Liver (tissue), 9 donors: ENCODE measurements around the gene ERC2. TPM values are rescaled to one million over a fixed set of nuclear protein-coding genes. Genes with fewer than 3 reads are reported as not detected.

ENCODE experiments used
- DNase-seq: peaks from one replicate; pipeline ENCODE4 v3.0.0-alpha.2; 2017; ENCODE audit warnings: low spot score
- H3K27ac ChIP-seq, 2 donors: one replicate each; pipeline ENCODE4 v1.7.0; 2013; ENCODE audit warnings: inconsistent platforms in 2 of 2, low read length in 2 of 2, control low read depth in 1 of 2, low read depth in 1 of 2, mild to moderate bottlenecking in 1 of 2
- H3K27me3 ChIP-seq, 4 donors: one replicate each; pipeline versions ENCODE4 v1.6.1 to v1.7.0; 2013; ENCODE audit warnings: low read length in 3 of 4, inconsistent platforms in 1 of 4, mild to moderate bottlenecking in 1 of 4, moderate library complexity in 1 of 4; ENCODE audit not compliant: control insufficient read depth in 4 of 4, insufficient read depth in 4 of 4
- H3K36me3 ChIP-seq, 4 donors: one replicate each; pipeline versions ENCODE4 v1.6.1 to v1.7.0; 2013; ENCODE audit warnings: low read length in 3 of 4, mild to moderate bottlenecking in 3 of 4, low read depth in 1 of 4, moderate library complexity in 1 of 4; ENCODE audit not compliant: control insufficient read depth in 4 of 4, insufficient read depth in 3 of 4
- H3K4me1 ChIP-seq, 4 donors: one replicate each; pipeline versions ENCODE4 v1.6.1 to v1.7.0; 2013; ENCODE audit warnings: low read length in 3 of 4, mild to moderate bottlenecking in 3 of 4, moderate library complexity in 1 of 4; ENCODE audit not compliant: control insufficient read depth in 4 of 4, insufficient read depth in 4 of 4
- H3K4me3 ChIP-seq, 3 donors: one replicate each; pipeline versions ENCODE4 v1.6.1 to v1.7.0; 2013; ENCODE audit warnings: low read length in 3 of 3, control low read depth in 1 of 3, low read depth in 1 of 3, mild to moderate bottlenecking in 1 of 3
- H3K9ac ChIP-seq, 2 donors: one replicate each; pipeline ENCODE4 v1.7.0; 2013; ENCODE audit warnings: low read length in 2 of 2, mild to moderate bottlenecking in 2 of 2, moderate library complexity in 2 of 2, control low read depth in 1 of 2, low read depth in 1 of 2
- H3K9me3 ChIP-seq, 4 donors: one replicate each; pipeline versions ENCODE4 v1.6.1 to v1.7.0; 2013; ENCODE audit warnings: low read length in 3 of 4; ENCODE audit not compliant: control insufficient read depth in 4 of 4
- CTCF ChIP-seq: fragments of 150-350 bp; IDR thresholded peaks from 2 replicates; pipeline ENCODE4 v1.5.1; 2017; ENCODE audit warnings: improper control_type of control experiment, low read depth, low read length; ENCODE audit not compliant: missing input control
- EGR1 ChIP-seq, 2 donors: IDR thresholded peaks; 2 replicates each; pipeline ENCODE4 v1.6.1; 2016 to 2018; ENCODE audit warnings: antibody characterized with exemption in 2 of 2, low read depth in 2 of 2
- FOXA1 ChIP-seq: IDR thresholded peaks from 2 replicates; pipeline ENCODE4 v1.6.1; 2016; ENCODE audit warnings: antibody characterized with exemption
- FOXA2 ChIP-seq: IDR thresholded peaks from 2 replicates; pipeline ENCODE4 v1.6.1; 2016; ENCODE audit warnings: antibody characterized with exemption
- GABPA ChIP-seq, 2 donors: IDR thresholded peaks in 1 of 2; conservative IDR thresholded peaks in 1 of 2; 2 replicates each; pipeline ENCODE4 v1.6.1; 2016; ENCODE audit warnings: antibody characterized with exemption in 2 of 2, mild to moderate bottlenecking in 1 of 2, moderate library complexity in 1 of 2
- HNF4A ChIP-seq, 2 donors: conservative IDR thresholded peaks; 2 replicates each; pipeline ENCODE4 v1.6.1; 2016; ENCODE audit warnings: antibody characterized with exemption in 2 of 2, mild to moderate bottlenecking in 2 of 2
- HNF4G ChIP-seq: IDR thresholded peaks from 2 replicates; pipeline ENCODE4 v1.6.1; 2016; ENCODE audit warnings: antibody characterized with exemption
- MAX ChIP-seq: IDR thresholded peaks from 2 replicates; pipeline ENCODE4 v1.6.1; 2016; ENCODE audit warnings: antibody characterized with exemption
- NR2F2 ChIP-seq: IDR thresholded peaks from 2 replicates; pipeline ENCODE4 v1.6.1; 2016; ENCODE audit warnings: antibody characterized with exemption
- RAD21 ChIP-seq, 2 donors: IDR thresholded peaks; 2 replicates each; pipeline ENCODE4 v1.6.1; 2016; ENCODE audit warnings: antibody characterized with exemption in 2 of 2, mild to moderate bottlenecking in 2 of 2
- REST ChIP-seq: IDR thresholded peaks from 2 replicates; pipeline ENCODE4 v1.6.1; 2016; ENCODE audit warnings: antibody characterized with exemption, mild to moderate bottlenecking
- RXRA ChIP-seq, 2 donors: IDR thresholded peaks; 2 replicates each; pipeline ENCODE4 v1.6.1; 2017 to 2018; ENCODE audit warnings: antibody characterized with exemption in 2 of 2, mild to moderate bottlenecking in 1 of 2
- SP1 ChIP-seq: IDR thresholded peaks from 2 replicates; pipeline ENCODE4 v1.6.1; 2018; ENCODE audit warnings: antibody characterized with exemption, mild to moderate bottlenecking
- TAF1 ChIP-seq: conservative IDR thresholded peaks from 2 replicates; pipeline ENCODE4 v1.6.1; 2016; ENCODE audit warnings: antibody characterized with exemption, mild to moderate bottlenecking
- YY1 ChIP-seq: IDR thresholded peaks from 2 replicates; pipeline ENCODE4 v1.6.1; 2016; ENCODE audit warnings: antibody characterized with exemption, mild to moderate bottlenecking
- ZBTB33 ChIP-seq: IDR thresholded peaks from 2 replicates; pipeline ENCODE4 v1.6.1; 2016; ENCODE audit warnings: antibody characterized with exemption
- WGBS: extraction: QIAGEN DNeasy Blood & Tissue Kit; methylation state at CpG from one replicate; pipeline ENCODE4 v1.1.7; 2013; 5-methylcytosine and 5-hydroxymethylcytosine counted together
- polyA plus RNA-seq, 2 donors: library from polyadenylated mRNA; stranded (reverse) in 1 of 2; unstranded in 1 of 2; fragments of 200-250 nt in 1 of 2; fragments of >200 nt in 1 of 2; fragmentation: Nextera tagmentation in 1 of 2; extraction: Ambion mirVana in 1 of 2; gene quantifications; one replicate each; pipeline versions ENCODE4 v1.2.1 to v1.2.3, GENCODE V29; 2013 to 2015
- total RNA-seq, 2 donors: library from RNA; depleted of rRNA; stranded (reverse); fragments of >200 nt; gene quantifications; one replicate each; pipeline ENCODE4 v1.2.3, GENCODE V29; 2014
- TF ChIP-seq, protein P1 (sequence below): IDR thresholded peaks from 2 replicates; pipeline ENCODE4 v1.6.1; 2016; ENCODE audit warnings: antibody characterized with exemption
- donor health status: healthy.
- donor health status: healthy.
- donor health status: healthy.
- donor health status: healthy.
- donor health status: healthy.

Gene ERC2
- total and polyA plus RNA-seq, 4 donors, result 0.14 to 0.25 TPM; not detected in 2

DNA sequence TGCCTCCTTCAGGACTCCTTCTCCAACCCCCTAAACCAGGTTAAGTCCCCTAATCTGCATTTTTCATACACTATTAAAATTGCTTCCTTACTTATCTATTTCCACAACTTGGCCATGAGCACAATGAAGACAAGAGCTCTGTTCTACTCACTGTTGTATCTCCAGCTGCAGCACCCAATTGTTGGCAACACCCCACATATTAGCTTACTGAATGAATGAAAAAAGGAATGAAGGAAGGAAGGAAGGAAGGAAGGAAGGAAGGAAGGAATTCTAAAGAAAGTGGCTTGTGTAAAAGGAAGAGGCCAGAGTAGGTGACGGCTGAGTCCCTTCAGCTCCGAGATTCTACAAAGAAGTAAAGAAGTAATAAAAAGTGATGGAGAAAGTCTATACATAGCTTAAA is 444.7 kb downstream of the ERC2 start:
- DNase-seq, result no peak
- H3K27me3 ChIP-seq, result no peaks in the 10 kb centered on the region
- H3K4me3 ChIP-seq, result no peak overlapping the region
- H3K4me1 ChIP-seq, result no peaks in the 10 kb centered on the region
- no peak overlapping the region for H3K9ac ChIP-seq
- WGBS, result 79% methylated on average over 2 of the region's 2 CpGs
- no peaks in the 10 kb centered on the region for H3K36me3 ChIP-seq
- no peak overlapping the region for H3K27ac ChIP-seq
- no peaks in the 10 kb centered on the region for H3K9me3 ChIP-seq
- TF ChIP-seq TAF1 (no peak), GABPA (IDR thresholded peaks at IDR 0.05 in 1 of 2, conservative IDR thresholded peaks at IDR 0.05 in 1 of 2) (no peak), CTCF (no peak), ZBTB33 (no peak), RXRA (IDR thresholded peaks at IDR 0.05) (no peak), HNF4A (conservative IDR thresholded peaks at IDR 0.05) (no peak), FOXA2 (no peak), MAX (no peak), REST (no peak), SP1 (no peak), NR2F2 (no peak), RAD21 (IDR thresholded peaks at IDR 0.05) (no peak), YY1 (no peak), FOXA1 (no peak), HNF4G (no peak)
- TF ChIP-seq, protein P1, sequence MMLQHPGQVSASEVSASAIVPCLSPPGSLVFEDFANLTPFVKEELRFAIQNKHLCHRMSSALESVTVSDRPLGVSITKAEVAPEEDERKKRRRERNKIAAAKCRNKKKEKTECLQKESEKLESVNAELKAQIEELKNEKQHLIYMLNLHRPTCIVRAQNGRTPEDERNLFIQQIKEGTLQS, result no peak

DNA sequence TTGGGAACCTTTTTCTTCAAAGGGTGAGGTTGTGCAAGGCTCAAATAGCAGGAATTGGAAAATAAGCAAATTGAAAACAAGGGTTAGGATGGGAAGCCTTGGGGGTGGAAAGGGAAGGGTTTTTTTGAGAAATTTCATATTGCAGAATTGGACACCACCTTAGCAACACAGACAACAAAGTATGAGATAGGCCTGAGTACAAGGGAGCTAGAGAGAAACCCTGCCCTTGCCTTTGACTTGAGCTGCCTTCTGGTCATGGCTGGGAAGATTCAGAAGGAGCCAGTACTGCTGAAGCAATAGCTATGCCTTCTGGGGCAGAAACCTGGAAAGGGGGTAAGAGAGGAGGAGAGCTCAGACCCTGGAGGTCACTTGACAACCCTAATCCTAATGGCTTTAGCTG is 445.6 kb downstream of the ERC2 start:
- Histone ChIP-seq H3K4me1 (no peaks in the 10 kb centered on the region), H3K27ac (no peak overlapping the region), H3K9ac (no peak overlapping the region), H3K9me3 (no peaks in the 10 kb centered on the region), H3K27me3 (no peaks in the 10 kb centered on the region), H3K4me3 (no peak overlapping the region), H3K36me3 (no peaks in the 10 kb centered on the region)
- no peak for DNase-seq
- TF ChIP-seq CTCF, result no peak
- TF ChIP-seq RXRA (IDR thresholded peaks at IDR 0.05), result no peak
- no peak for TF ChIP-seq EGR1 (IDR thresholded peaks at IDR 0.05; ENCODE audit: low read depth in 2 of 2)
